Panc1 (cell line): Measurements from ENCODE around the gene ARL5A. TPM values are rescaled to one million over a fixed set of nuclear protein-coding genes. Genes with fewer than 3 reads are reported as not detected.

Experiments
- ATAC-seq: fragments of 200-7000 bp; cut with Tn5 transposase; 2 replicates; pipeline ENCODE4 v1.9.1; 2020; ENCODE audit warnings: mild to moderate bottlenecking, moderate library complexity
- BruUV-seq: library from RNA; stranded (reverse); fragments of 400-500 nt; replicated peaks from 2 replicates; lab custom pipeline; 2021; lab: Mats Ljungman, UMichigan
- CTCF ChIA-PET: fragments of 300-600 bp; sonication (Branson Sonifier 250); formaldehyde crosslinking; loops from one replicate; lab custom pipeline; 2022; ENCODE audit warnings: antibody characterized with exemption; lab: Charles Lee
- POLR2A ChIA-PET: fragments of 300-600 bp; sonication (Branson Sonifier 250); formaldehyde crosslinking; loops from one replicate; lab custom pipeline; 2022; ENCODE audit warnings: antibody characterized with exemption; lab: Charles Lee
- DNase-seq: peaks from one replicate; pipeline ENCODE4 v3.0.0-alpha.2; 2010; ENCODE audit warnings: low read depth, low spot score
- H3K27ac ChIP-seq: 2 replicates; pipeline ENCODE4 v1.5.1; 2011; ENCODE audit warnings: mild to moderate bottlenecking, low read length, inconsistent platforms
- H3K27me3 ChIP-seq: fragments of 200-500 bp; sonication (Bioruptor generic); 2 replicates; pipeline ENCODE4 v1.6.0; 2014; ENCODE audit warnings: low read length, inconsistent platforms; ENCODE audit not compliant: control insufficient read depth, insufficient read depth
- H3K36me3 ChIP-seq: fragments of 200-500 bp; sonication (Bioruptor generic); 2 replicates; pipeline ENCODE4 v1.5.1; 2014; ENCODE audit warnings: inconsistent platforms, mild to moderate bottlenecking, low read length, moderate library complexity; ENCODE audit not compliant: control insufficient read depth, insufficient read depth
- H3K4me1 ChIP-seq: 2 replicates; pipeline ENCODE4 v1.5.1; 2011; ENCODE audit warnings: inconsistent platforms, mild to moderate bottlenecking, low read length, moderate library complexity; ENCODE audit not compliant: control insufficient read depth, insufficient read depth
- H3K4me3 ChIP-seq, 2 experiments: 2 replicates each; pipeline ENCODE4 v1.5.1; 2011 to 2012; ENCODE audit warnings: low read depth in 2 of 2, low read length in 2 of 2, mild to moderate bottlenecking in 2 of 2, inconsistent platforms in 1 of 2, moderate library complexity in 1 of 2
- H3K9me3 ChIP-seq: fragments of 200-500 bp; sonication (Bioruptor generic); 2 replicates; pipeline ENCODE4 v1.5.1; 2014; ENCODE audit warnings: low read depth, mild to moderate bottlenecking, inconsistent platforms, low read length, moderate library complexity; ENCODE audit not compliant: control insufficient read depth, insufficient read depth
- POLR2AphosphoS5 ChIP-seq: IDR thresholded peaks from 2 replicates; pipeline ENCODE4 v1.6.1; 2012; ENCODE audit warnings: mild to moderate bottlenecking, low read depth, low read length, moderate library complexity
- REST ChIP-seq, 2 experiments: IDR thresholded peaks; 2 replicates each; pipeline ENCODE4 v1.6.1; 2011 to 2012; ENCODE audit warnings: low read depth in 2 of 2, control low read depth in 1 of 2, low read length in 1 of 2, mild to moderate bottlenecking in 1 of 2, moderate library complexity in 1 of 2; ENCODE audit not compliant: insufficient read depth in 1 of 2
- SIN3A ChIP-seq: IDR thresholded peaks from 2 replicates; pipeline ENCODE4 v1.6.1; 2012; ENCODE audit warnings: low read depth, mild to moderate bottlenecking, low read length, moderate library complexity, borderline replicate concordance; ENCODE audit not compliant: insufficient read depth
- TCF7L2 ChIP-seq: IDR thresholded peaks from 2 replicates; pipeline ENCODE4 v1.6.1; 2011; ENCODE audit warnings: mild to moderate bottlenecking, low read depth, low read length, inconsistent platforms
- in situ Hi-C: cut with HindIII; loops from 2 replicates; pipeline ENCODE4 v1.10.0; 2016; ENCODE audit warnings: low sequenced_read_pairs, low pct_unique_long_range_greater_than_20kb
- intact Hi-C: fragments of 100-400 bp; cut with micrococcal nuclease; formaldehyde crosslinking; loops from one replicate; pipeline ENCODE4 v1.10.0; 2022; ENCODE audit not compliant: unreplicated experiment
- total RNA-seq: library from RNA; stranded (reverse); gene quantifications from one replicate; pipeline ENCODE4 v1.2.1, GENCODE V29; 2021; ENCODE audit not compliant: unreplicated experiment
- TF ChIP-seq, protein P1 (sequence below): fragments of 450-650 bp; IDR thresholded peaks from 2 replicates; pipeline ENCODE4 v1.5.1; 2017; ENCODE audit warnings: mild to moderate bottlenecking

Gene ARL5A
- total RNA-seq, 1 experiment from 2014 or later, result 47.5 TPM

- Histone ChIP-seq H3K9me3 (no peaks in the 10 kb centered on the region), H3K27ac (no peak overlapping the region), H3K4me3 (no peak overlapping the region), H3K4me1 (no peaks in the 10 kb centered on the region; the same call in 1 of the 2 replicates), H3K36me3 (no peaks in the 10 kb centered on the region), H3K27me3 (no peaks in the 10 kb centered on the region)
- in situ Hi-C loops (no loop called here), intact Hi-C loops (no loop called here)
- POLR2A ChIA-PET, result no interaction called here
- TF ChIP-seq REST (IDR thresholded peaks at IDR 0.05; ENCODE audit: insufficient read depth in 1 of 2, low read depth in 2 of 2, low read length in 1 of 2), result no peak
- no peak for TF ChIP-seq POLR2AphosphoS5
- TF ChIP-seq, protein P1, sequence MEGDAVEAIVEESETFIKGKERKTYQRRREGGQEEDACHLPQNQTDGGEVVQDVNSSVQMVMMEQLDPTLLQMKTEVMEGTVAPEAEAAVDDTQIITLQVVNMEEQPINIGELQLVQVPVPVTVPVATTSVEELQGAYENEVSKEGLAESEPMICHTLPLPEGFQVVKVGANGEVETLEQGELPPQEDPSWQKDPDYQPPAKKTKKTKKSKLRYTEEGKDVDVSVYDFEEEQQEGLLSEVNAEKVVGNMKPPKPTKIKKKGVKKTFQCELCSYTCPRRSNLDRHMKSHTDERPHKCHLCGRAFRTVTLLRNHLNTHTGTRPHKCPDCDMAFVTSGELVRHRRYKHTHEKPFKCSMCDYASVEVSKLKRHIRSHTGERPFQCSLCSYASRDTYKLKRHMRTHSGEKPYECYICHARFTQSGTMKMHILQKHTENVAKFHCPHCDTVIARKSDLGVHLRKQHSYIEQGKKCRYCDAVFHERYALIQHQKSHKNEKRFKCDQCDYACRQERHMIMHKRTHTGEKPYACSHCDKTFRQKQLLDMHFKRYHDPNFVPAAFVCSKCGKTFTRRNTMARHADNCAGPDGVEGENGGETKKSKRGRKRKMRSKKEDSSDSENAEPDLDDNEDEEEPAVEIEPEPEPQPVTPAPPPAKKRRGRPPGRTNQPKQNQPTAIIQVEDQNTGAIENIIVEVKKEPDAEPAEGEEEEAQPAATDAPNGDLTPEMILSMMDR, result no peak
- no peak for TF ChIP-seq TCF7L2
- no peak for TF ChIP-seq SIN3A
- BruUV-seq, result no TSS peak
- ATAC-seq (no peak), DNase-seq (no peak)
- CTCF ChIA-PET, result no interaction called here
Measured at GRCh38 chr2:151762694-151763093, 65.5 kb downstream of the ARL5A start.

DNA sequence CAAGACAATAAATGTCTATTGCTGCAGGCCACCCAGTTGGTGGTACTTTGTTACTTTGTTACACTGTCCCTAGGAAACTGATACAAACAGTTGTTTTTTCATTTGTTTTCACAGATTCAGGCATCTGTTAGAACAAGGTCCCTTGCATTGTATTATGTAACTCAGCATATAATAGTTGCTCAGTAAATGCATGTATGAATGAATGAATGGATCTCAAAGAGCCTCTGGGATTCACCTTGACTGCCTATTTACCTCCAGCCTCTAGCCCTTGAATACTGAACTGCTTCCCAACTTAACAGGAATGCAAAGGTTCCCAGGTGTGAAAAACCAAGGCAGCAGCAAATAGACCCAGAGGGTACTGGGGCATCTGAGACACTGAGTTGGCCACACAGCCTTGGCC, 66.5 kb downstream of the ARL5A start:
- BruUV-seq, result no TSS peak
- H3K4me1 ChIP-seq, result no peaks in the 10 kb centered on the region; the same call in 1 of the 2 replicates
- in situ Hi-C loops (no loop called here), intact Hi-C loops (no loop called here)
- H3K27ac ChIP-seq, result no peak overlapping the region
- no peak for TF ChIP-seq REST (IDR thresholded peaks at IDR 0.05; ENCODE audit: insufficient read depth in 1 of 2, low read depth in 2 of 2, low read length in 1 of 2)
- TF ChIP-seq SIN3A, result no peak
- TF ChIP-seq, protein P1, result no peak
- no peak for TF ChIP-seq TCF7L2
- TF ChIP-seq POLR2AphosphoS5, result no peak
- no peak for ATAC-seq
- H3K36me3 ChIP-seq, result no peaks in the 10 kb centered on the region
- H3K9me3 ChIP-seq, result no peaks in the 10 kb centered on the region
- H3K4me3 ChIP-seq, result no peak overlapping the region
- H3K27me3 ChIP-seq, result no peaks in the 10 kb centered on the region
- CTCF ChIA-PET, result no interaction called here
- no peak for DNase-seq
- POLR2A ChIA-PET, result no interaction called here
